Neural cell (in vitro differentiated cells): ENCODE data around the gene EFCAB6.

Experiments used
- CTCF ChIP-seq: fragments of 450-650 bp; IDR thresholded peaks from 2 replicates; pipeline ENCODE4 v1.5.1; 2014; ENCODE audit warnings: antibody characterized with exemption, mild to moderate bottlenecking, moderate library complexity; ENCODE audit not compliant: poor library complexity, severe bottlenecking
- EP300 ChIP-seq: fragments of 450-650 bp; conservative IDR thresholded peaks from 2 replicates; pipeline ENCODE4 v1.6.1; 2014; ENCODE audit warnings: antibody characterized with exemption, mild to moderate bottlenecking, moderate library complexity; ENCODE audit not compliant: poor library complexity, severe bottlenecking
- EZH2 ChIP-seq: fragments of 200-600, 300-800 bp; shearing (Covaris generic), sonication (generic); IDR thresholded peaks from 2 replicates; pipeline ENCODE4 v1.6.1; 2014; ENCODE audit warnings: antibody characterized with exemption, low read length, borderline replicate concordance, mild to moderate bottlenecking; ENCODE audit not compliant: insufficient read depth, poor library complexity, severe bottlenecking
- MXI1 ChIP-seq: fragments of 450-650 bp; conservative IDR thresholded peaks from 2 replicates; pipeline ENCODE4 v1.6.1; 2014; ENCODE audit warnings: antibody characterized with exemption, mild to moderate bottlenecking; ENCODE audit not compliant: poor library complexity, severe bottlenecking
- POLR2AphosphoS5 ChIP-seq: IDR thresholded peaks from 2 replicates; pipeline ENCODE4 v1.6.1; 2012
- RAD21 ChIP-seq: fragments of 450-650 bp; conservative IDR thresholded peaks from 2 replicates; pipeline ENCODE4 v1.6.1; 2014; ENCODE audit warnings: antibody characterized with exemption, mild to moderate bottlenecking, moderate library complexity
- REST ChIP-seq: IDR thresholded peaks from 2 replicates; pipeline ENCODE4 v1.6.1; 2012; ENCODE audit warnings: borderline replicate concordance
- SMC3 ChIP-seq: fragments of 450-650 bp; conservative IDR thresholded peaks from 2 replicates; pipeline ENCODE4 v1.6.1; 2014; ENCODE audit warnings: antibody characterized with exemption, mild to moderate bottlenecking, moderate library complexity; ENCODE audit not compliant: poor library complexity
- TAF1 ChIP-seq: IDR thresholded peaks from 2 replicates; pipeline ENCODE4 v1.6.1; 2012; ENCODE audit warnings: low read depth

GRCh38 chr22:43516996-43517635 lies 295.0 kb downstream of the EFCAB6 start:
- TF ChIP-seq CTCF (no peak), REST (no peak), RAD21 (no peak), POLR2AphosphoS5 (no peak), TAF1 (no peak), EZH2 (no peak), EP300 (no peak), MXI1 (no peak), SMC3 (no peak)
